ENCODE results near the gene OSBPL10.

The OSBPL10 gene

GRCh38 chr3:31729573-31729972 lies 251.5 kb downstream of the OSBPL10 start:
- no peak for DNase-seq

GRCh38 chr3:31729082-31729481 lies 252.0 kb downstream of the OSBPL10 start:
- DNase-seq = no peak

- no peak for DNase-seq
Observed at GRCh38 chr3:31728403-31728802, 252.7 kb downstream of the OSBPL10 start.

- no peak for DNase-seq
Observed at GRCh38 chr3:31725976-31726375, 255.1 kb downstream of the OSBPL10 start.

GRCh38 chr3:31725568-31725967 lies 255.5 kb downstream of the OSBPL10 start:
- no peak for DNase-seq

GRCh38 chr3:31724651-31725050 lies 256.4 kb downstream of the OSBPL10 start:
- DNase-seq = no peak

GRCh38 chr3:31724116-31724515 lies 256.9 kb downstream of the OSBPL10 start:
- DNase-seq = no peak

- no peak for DNase-seq
Observed at GRCh38 chr3:31723701-31724100, 257.4 kb downstream of the OSBPL10 start.

GRCh38 chr3:31721676-31722075 lies 259.4 kb downstream of the OSBPL10 start:
- no peak for DNase-seq

GRCh38 chr3:31714495-31715280 lies 266.4 kb downstream of the OSBPL10 start:
- no peak for DNase-seq

- no peak for DNase-seq
Observed at GRCh38 chr3:31713816-31714215, 267.2 kb downstream of the OSBPL10 start.

- no peak for DNase-seq
Observed at GRCh38 chr3:31710123-31710803, 270.8 kb downstream of the OSBPL10 start.

GRCh38 chr3:31709526-31709925 lies 271.5 kb downstream of the OSBPL10 start:
- DNase-seq = no peak

- no peak for DNase-seq
Observed at GRCh38 chr3:31709005-31709404, 272.1 kb downstream of the OSBPL10 start.

- no peak for DNase-seq
Observed at GRCh38 chr3:31707286-31707685, 273.8 kb downstream of the OSBPL10 start.

GRCh38 chr3:31705736-31706135 lies 275.3 kb downstream of the OSBPL10 start:
- no peak for DNase-seq

GRCh38 chr3:31704591-31705179 lies 276.4 kb downstream of the OSBPL10 start:
- DNase-seq = peak; percentile 16

- DNase-seq = no peak
Observed at GRCh38 chr3:31704156-31704555, 276.9 kb downstream of the OSBPL10 start.

GRCh38 chr3:31701286-31701685 lies 279.8 kb downstream of the OSBPL10 start:
- DNase-seq = no peak

GRCh38 chr3:31699309-31699953 lies 281.6 kb downstream of the OSBPL10 start:
- DNase-seq = no peak

GRCh38 chr3:31696815-31697548 lies 284.1 kb downstream of the OSBPL10 start:
- no peak for DNase-seq

- DNase-seq = no peak
Observed at GRCh38 chr3:31696009-31696297, 285.1 kb downstream of the OSBPL10 start.
